SK-N-SH (cell line): ENCODE results near the gene DNAJB12.
A peak's percentile ranks its signal among the peaks of the same experiment; 100 is the strongest.

ENCODE experiments used
- CTCF ChIP-seq: fragments of 200-600 bp; sonication (generic); IDR thresholded peaks from 2 replicates; pipeline ENCODE4 v1.6.1; 2017; ENCODE audit warnings: antibody characterized with exemption, mild to moderate bottlenecking, moderate library complexity
- EP300 ChIP-seq, 2 experiments: IDR thresholded peaks; 2 replicates each; pipeline versions ENCODE4 v1.4.0 to v1.6.1; 2012; ENCODE audit warnings: borderline replicate concordance in 1 of 2, low read depth in 1 of 2, low read length in 1 of 2
- EZH2phosphoT487 ChIP-seq: fragments of 200-600 bp; sonication (generic); IDR thresholded peaks from 2 replicates; pipeline ENCODE4 v1.6.1; 2017; ENCODE audit warnings: low read depth, mixed run types, mild to moderate bottlenecking, antibody characterized with exemption, moderate library complexity, borderline replicate concordance
- GABPA ChIP-seq: IDR thresholded peaks from 2 replicates; pipeline ENCODE4 v1.4.0; 2012; ENCODE audit warnings: low read depth, mild to moderate bottlenecking
- IRF3 ChIP-seq: fragments of 150-350 bp; IDR thresholded peaks from 2 replicates; pipeline ENCODE4 v1.6.1; 2016; ENCODE audit warnings: mild to moderate bottlenecking, low read depth, low read length
- JUND ChIP-seq: IDR thresholded peaks from 2 replicates; pipeline ENCODE4 v1.4.0; 2012
- NRF1 ChIP-seq: IDR thresholded peaks from 2 replicates; pipeline ENCODE4 v1.6.1; 2012; ENCODE audit warnings: low read depth, mild to moderate bottlenecking, low read length
- POLR2AphosphoS5 ChIP-seq: IDR thresholded peaks from 2 replicates; pipeline ENCODE4 v1.6.1; 2012; ENCODE audit warnings: low read depth, low read length
- TAF1 ChIP-seq: IDR thresholded peaks from 2 replicates; pipeline ENCODE4 v1.6.1; 2012; ENCODE audit warnings: low read depth, mild to moderate bottlenecking, low read length, moderate library complexity, borderline replicate concordance
- TEAD4 ChIP-seq: IDR thresholded peaks from 2 replicates; pipeline ENCODE4 v1.4.0; 2012; ENCODE audit warnings: mild to moderate bottlenecking, borderline replicate concordance; ENCODE audit not compliant: insufficient read depth
- YY1 ChIP-seq: IDR thresholded peaks from 2 replicates; pipeline ENCODE4 v1.4.0; 2012; ENCODE audit warnings: low read depth, mild to moderate bottlenecking
- ZBTB33 ChIP-seq: IDR thresholded peaks from 2 replicates; pipeline ENCODE4 v1.4.0; 2012; ENCODE audit warnings: low read depth, borderline replicate concordance

GRCh38 chr10:72315611-72316385, 38.9 kb downstream of the DNAJB12 start:
- TF ChIP-seq ZBTB33 (no peak), CTCF (no peak), EP300 (IDR thresholded peaks at IDR 0.05; ENCODE audit: borderline replicate concordance in 1 of 2, low read depth in 1 of 2, low read length in 1 of 2) (peak; percentile 38 to 39; a peak in 1 of 4 replicates), JUND (no peak), IRF3 (no peak), GABPA (no peak), NRF1 (no peak), TAF1 (no peak), TEAD4 (no peak), POLR2AphosphoS5 (no peak), YY1 (no peak), EZH2phosphoT487 (no peak)
